Upper lobe of left lung (tissue), 4 donors: ENCODE results near the gene KRT1.

Experiments used
- CTCF ChIP-seq, 6 experiments: fragments of 450-650 bp in 4 of 6; fragments of 200-600 bp in 2 of 6; sonication (generic) in 2 of 6; IDR thresholded peaks; one replicate each; pipeline ENCODE4 v1.5.1; 2016 to 2019; ENCODE audit warnings: antibody characterized with exemption in 6 of 6
- EP300 ChIP-seq, 4 donors: sonication (generic); formaldehyde crosslinking; IDR thresholded peaks; one replicate each; pipeline ENCODE4 v1.5.1; 2017; ENCODE audit warnings: antibody characterized with exemption in 4 of 4, control low read depth in 2 of 4
- POLR2A ChIP-seq, 4 donors: fragments of 450-650 bp; IDR thresholded peaks; one replicate each; pipeline ENCODE4 v1.5.1; 2016 to 2017; ENCODE audit warnings: antibody characterized with exemption in 4 of 4, mild to moderate bottlenecking in 2 of 4
- POLR2AphosphoS5 ChIP-seq, 2 donors: sonication (generic); formaldehyde crosslinking; IDR thresholded peaks; one replicate each; pipeline ENCODE4 v1.5.1; 2017; ENCODE audit warnings: antibody characterized with exemption in 2 of 2

DNA sequence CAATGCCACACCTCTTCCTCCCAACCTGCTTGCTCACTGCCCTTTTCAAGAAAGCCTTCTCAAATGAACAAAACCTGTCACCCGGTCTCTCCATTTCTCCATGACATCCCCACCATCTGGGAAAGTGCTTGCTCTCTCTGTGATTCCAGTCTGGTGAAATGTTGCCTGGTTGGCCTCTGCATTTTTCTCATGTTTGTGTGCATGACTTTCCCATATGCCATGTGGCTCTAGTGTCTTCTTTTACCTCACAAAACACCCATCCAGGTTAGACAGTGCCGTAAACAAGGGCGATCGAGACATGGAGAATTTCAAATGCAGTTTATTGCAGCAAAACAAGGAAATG is 5.8 kb downstream of the KRT1 start:
- TF ChIP-seq CTCF (IDR thresholded peaks at IDR 0.05): no peak
- TF ChIP-seq EP300 (IDR thresholded peaks at IDR 0.05): no peak
- TF ChIP-seq POLR2A (IDR thresholded peaks at IDR 0.05): no peak
- TF ChIP-seq POLR2AphosphoS5 (IDR thresholded peaks at IDR 0.05): no peak
